Measurements from ENCODE around the gene TRIM25. TPM values are rescaled to one million over a fixed set of nuclear protein-coding genes. Genes with fewer than 3 reads are reported as not detected.
"Not testable (repeated sequence)": the region's sequence is repeated elsewhere in the genome, so short reads cannot be mapped to it uniquely, and the experiment has no call there.

The TRIM25 gene
- total and polyA plus RNA-seq, 12 donors: 12.6 to 82.4 (median 56.6) TPM

GRCh38 chr17:56943505-56944125 is 29.8 kb upstream of the TRIM25 start:
- no peaks in the 10 kb centered on the region for H3K27me3 ChIP-seq
- intact Hi-C loops (cut with DNase I): loop anchor here in 1 of 2 donors (5.0 kb wide), 1 partner anchor 126 kb away; no protein-coding TSS in a partner anchor
- H3K9me3 ChIP-seq (replicated peaks in 1 of 3): no peaks in the 10 kb centered on the region
- no peaks in the 10 kb centered on the region for H3K4me1 ChIP-seq (replicated peaks in 1 of 2)
- no peak overlapping the region for H3K4me3 ChIP-seq
- no peak for DNase-seq
- no peak overlapping the region for H3K27ac ChIP-seq
- peaks cover 0 to 55% of the 10 kb centered on the region in 2 donors for H3K36me3 ChIP-seq (replicated peaks in 1 of 2)
- no peak for TF ChIP-seq CTCF (IDR thresholded peaks at IDR 0.05)
- 89 to 92% (median 91%) methylated on average over 10 of the region's 10 CpGs for WGBS, 4 donors

- 45 to 60% (median 57%) methylated on average over 8 to 11 of the region's 11 CpGs for whole genome bisulfite sequencing, 4 donors
- intact Hi-C loops (cut with DNase I): loop anchor here (2.0 to 5.0 kb wide), 2 partner anchors 121 to 123 kb away; no protein-coding TSS in a partner anchor
- H3K4me3 ChIP-seq: no peak overlapping the region
- H3K36me3 ChIP-seq (replicated peaks in 1 of 2): peaks cover 0 to 49% of the 10 kb centered on the region in 2 donors
- H3K27me3 ChIP-seq: no peaks in the 10 kb centered on the region
- no peak overlapping the region for H3K27ac ChIP-seq
- TF ChIP-seq POLR2A (IDR thresholded peaks at IDR 0.05) (no peak), CTCF (IDR thresholded peaks at IDR 0.05) (peak; percentile 52 to 83 (median 72))
- H3K4me1 ChIP-seq (replicated peaks in 1 of 2): peaks cover 0 to 8% of the 10 kb centered on the region in 2 donors
- H3K9me3 ChIP-seq (replicated peaks in 1 of 3): no peaks in the 10 kb centered on the region
- DNase-seq: no peak
Measured at GRCh38 chr17:56939869-56940484, 26.1 kb upstream of the TRIM25 start.

- H3K36me3 ChIP-seq (replicated peaks in 1 of 2): peaks cover 0 to 40% of the 10 kb centered on the region in 2 donors
- intact Hi-C loops (cut with DNase I); H3K27ac ChIP-seq; DNase-seq; H3K4me1 ChIP-seq (replicated peaks in 1 of 2); H3K9me3 ChIP-seq (replicated peaks in 1 of 3); H3K4me3 ChIP-seq; H3K27me3 ChIP-seq: not testable (repeated sequence)
- 85 to 92% (median 87%) methylated on average over 5 of the region's 5 CpGs for WGBS, 4 donors
Measured at GRCh38 chr17:56938206-56938605, 24.4 kb upstream of the TRIM25 start.

DNA sequence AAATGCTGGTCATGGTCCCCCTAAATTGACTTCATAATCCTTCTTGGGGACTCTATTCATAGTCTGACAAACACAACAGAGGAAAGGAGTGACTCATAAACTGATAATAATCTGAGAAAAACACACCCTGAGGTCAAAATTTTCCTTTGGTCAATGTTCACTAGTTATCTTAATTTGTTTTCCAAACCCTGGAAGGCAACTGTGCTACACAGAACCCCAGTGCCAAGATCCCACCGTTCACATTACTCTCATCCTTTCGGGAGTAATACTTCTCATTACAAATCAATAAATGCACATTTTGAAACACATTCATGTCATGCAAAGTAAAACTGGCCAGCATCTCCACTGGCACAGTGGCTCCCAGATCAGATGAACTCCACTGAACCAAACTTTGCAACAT is 23.8 kb upstream of the TRIM25 start:
- Histone ChIP-seq H3K4me3 (no peak overlapping the region), H3K4me1 (replicated peaks in 1 of 2) (peaks cover 0 to 8% of the 10 kb centered on the region in 2 donors), H3K27me3 (no peaks in the 10 kb centered on the region), H3K36me3 (replicated peaks in 1 of 2) (peaks cover 0 to 37% of the 10 kb centered on the region in 2 donors), H3K9me3 (replicated peaks in 1 of 3) (no peaks in the 10 kb centered on the region), H3K27ac (peak overlapping the region in 1 of 5 donors; percentile 3)
- DNase-seq: no peak
- intact Hi-C loops (cut with DNase I): no loop called here
- TF ChIP-seq CTCF (IDR thresholded peaks at IDR 0.05) (no peak), POLR2A (IDR thresholded peaks at IDR 0.05) (no peak)
- 53 to 81% (median 67%) methylated on average over 2 of the region's 2 CpGs for WGBS, 4 donors

Data from adrenal gland (tissue), 12 donors.